Panc1 (cell line): ENCODE results near the gene FBXL17.

Experiments used
- CTCF ChIP-seq: fragments of 450-650 bp; IDR thresholded peaks from 2 replicates; pipeline ENCODE4 v1.5.1; 2017; ENCODE audit warnings: mild to moderate bottlenecking
- POLR2AphosphoS5 ChIP-seq: IDR thresholded peaks from 2 replicates; pipeline ENCODE4 v1.6.1; 2012; ENCODE audit warnings: mild to moderate bottlenecking, low read depth, low read length, moderate library complexity

DNA sequence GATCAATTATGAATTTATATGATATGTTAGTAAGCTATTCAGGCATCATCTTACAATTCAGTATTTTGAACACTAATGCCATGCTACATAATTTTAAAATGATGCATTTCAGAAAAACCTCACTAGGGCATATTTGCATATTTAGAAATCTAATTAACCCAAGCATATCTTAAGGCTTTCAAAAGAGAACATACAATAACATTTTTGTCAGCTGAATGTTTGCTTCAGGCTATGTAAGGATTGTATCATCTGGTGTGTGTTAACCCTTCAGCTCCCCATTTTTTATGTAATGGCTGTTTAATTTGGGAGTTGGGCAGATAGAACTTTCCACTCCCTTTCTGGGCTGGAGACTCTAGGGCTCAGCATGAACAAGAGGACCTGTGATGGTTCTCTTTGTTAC is 412.1 kb downstream of the FBXL17 start:
- TF ChIP-seq CTCF (no peak), POLR2AphosphoS5 (no peak)
